ENCODE measurements around the gene KREMEN1.

KREMEN1 gene

GRCh38 chr22:29190051-29190450 is 117.2 kb downstream of the KREMEN1 start:
- TF ChIP-seq CTCF (conservative IDR thresholded peaks at IDR 0.05), result no peak
- no peak overlapping the region for H3K27ac ChIP-seq

GRCh38 chr22:29190918-29191317 is 118.1 kb downstream of the KREMEN1 start:
- TF ChIP-seq CTCF (conservative IDR thresholded peaks at IDR 0.05), result no peak
- H3K27ac ChIP-seq, result no peak overlapping the region

GRCh38 chr22:29193021-29193420 is 120.2 kb downstream of the KREMEN1 start:
- no peak for TF ChIP-seq CTCF (conservative IDR thresholded peaks at IDR 0.05)
- H3K27ac ChIP-seq, result no peak overlapping the region

GRCh38 chr22:29194184-29194583 is 121.3 kb downstream of the KREMEN1 start:
- H3K27ac ChIP-seq, result no peak overlapping the region
- no peak for TF ChIP-seq CTCF (conservative IDR thresholded peaks at IDR 0.05)

GRCh38 chr22:29195118-29195963 is 122.5 kb downstream of the KREMEN1 start:
- H3K27ac ChIP-seq, result no peak overlapping the region
- TF ChIP-seq CTCF (conservative IDR thresholded peaks at IDR 0.05), result no peak

- H3K27ac ChIP-seq, result no peak overlapping the region
- TF ChIP-seq CTCF (conservative IDR thresholded peaks at IDR 0.05), result no peak
These were observed 123.3 kb downstream of the KREMEN1 start for GRCh38 chr22:29195964-29196666.

GRCh38 chr22:29197096-29197495 is 124.3 kb downstream of the KREMEN1 start:
- TF ChIP-seq CTCF (conservative IDR thresholded peaks at IDR 0.05), result no peak
- H3K27ac ChIP-seq, result no peak overlapping the region

Data from VCaP (cell line).